HG02973 (cell line): ENCODE measurements around the gene TBC1D9.
"Not testable (repeated sequence)": the region's sequence is repeated elsewhere in the genome, so short reads cannot be mapped to it uniquely, and the experiment has no call there.

ENCODE experiments used
- ATAC-seq: cut with Tn5 transposase; IDR thresholded peaks from one replicate; pipeline ENCODE4 v1.9.1; 2021; ENCODE audit warnings: moderate library complexity; ENCODE audit not compliant: unreplicated experiment

Gene TBC1D9

DNA sequence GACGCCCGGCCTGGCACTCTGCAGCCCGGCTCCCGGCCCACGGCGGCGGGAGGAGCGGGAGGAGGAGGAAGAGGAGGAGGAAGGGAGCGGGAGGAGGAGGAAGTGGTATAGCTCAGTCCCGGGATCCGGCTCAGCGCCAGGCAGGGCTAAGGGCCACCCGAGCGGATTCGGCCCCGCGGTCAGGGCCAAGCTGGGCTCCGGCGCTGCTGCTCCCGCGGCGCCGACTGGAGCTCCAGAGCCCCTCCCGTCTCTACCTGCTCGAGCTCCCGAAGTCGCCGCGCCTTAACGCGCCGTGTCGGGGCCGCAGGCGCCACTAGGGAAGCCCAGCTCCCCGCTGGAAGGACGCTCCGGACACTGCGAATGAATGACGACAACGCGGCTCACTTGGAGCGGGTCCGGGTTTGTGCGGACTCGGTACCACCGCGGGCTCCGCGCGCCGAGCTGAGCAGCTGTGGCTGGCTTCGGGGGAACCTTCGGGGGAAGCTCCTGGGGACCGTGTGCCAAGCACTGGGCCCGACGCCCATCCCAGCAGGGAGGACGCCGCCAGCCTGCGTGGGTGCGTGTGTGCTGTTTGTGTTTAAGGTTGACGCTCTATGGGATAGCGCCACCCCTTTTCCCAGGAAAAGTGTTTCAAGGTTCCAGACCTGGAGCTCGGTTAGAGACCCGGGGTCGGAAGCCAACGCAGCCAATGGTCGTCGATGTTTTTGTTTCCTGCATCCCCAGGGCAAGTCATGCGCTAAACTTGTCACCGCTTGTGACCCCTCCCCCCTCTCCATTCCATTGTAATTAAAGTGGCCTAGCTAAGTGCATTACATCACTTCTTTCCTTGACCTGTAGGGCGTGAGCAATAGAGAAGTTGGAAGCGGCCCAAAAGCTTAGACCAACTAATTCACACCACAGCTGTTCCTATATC is at the start of gene TBC1D9:
Gene TBC1D9 (minus strand): TSS at position 67 of the 913 bp plus-strand sequence. CDS start 340 bp downstream, outside the sequence.
- peak; percentile 38 for ATAC-seq

DNA sequence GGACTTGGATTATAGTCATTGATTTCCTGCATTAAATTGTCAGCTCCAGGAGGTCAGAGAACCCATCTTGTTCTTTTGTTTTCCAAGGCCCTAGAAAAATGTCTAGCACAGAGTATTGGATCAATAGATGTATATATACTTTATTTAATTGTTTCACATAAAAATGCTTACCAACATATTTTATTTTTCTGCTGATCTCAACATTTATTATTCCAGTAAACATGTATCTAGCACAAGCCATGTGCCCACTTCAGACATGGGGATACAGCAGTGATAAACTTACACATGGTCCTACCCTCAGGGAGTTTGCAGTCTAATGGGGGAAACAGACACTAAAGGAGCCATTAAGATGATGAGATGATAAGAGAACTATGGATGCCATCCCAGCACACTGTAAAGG is 49.1 kb upstream of the TBC1D9 start:
- no peak for ATAC-seq

DNA sequence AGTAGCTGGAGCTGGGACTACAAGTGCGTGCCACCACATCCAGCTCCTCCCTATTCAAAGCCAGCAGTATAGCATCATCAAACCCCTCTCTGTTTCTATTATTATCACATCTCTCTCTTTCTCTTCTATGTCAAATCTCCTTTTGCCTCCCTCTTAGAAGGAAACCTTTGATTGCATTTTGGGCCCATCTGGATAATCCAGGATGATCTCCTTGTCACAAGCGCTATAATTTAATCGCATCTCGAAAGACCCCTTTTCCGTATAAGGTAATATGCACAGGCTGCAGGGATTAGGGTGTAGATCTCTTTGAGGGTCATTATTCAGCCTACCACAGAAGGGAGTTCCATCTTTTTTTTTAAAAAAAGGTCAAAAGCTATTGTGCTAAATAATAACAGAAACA is 46.4 kb upstream of the TBC1D9 start:
- no peak for ATAC-seq

DNA sequence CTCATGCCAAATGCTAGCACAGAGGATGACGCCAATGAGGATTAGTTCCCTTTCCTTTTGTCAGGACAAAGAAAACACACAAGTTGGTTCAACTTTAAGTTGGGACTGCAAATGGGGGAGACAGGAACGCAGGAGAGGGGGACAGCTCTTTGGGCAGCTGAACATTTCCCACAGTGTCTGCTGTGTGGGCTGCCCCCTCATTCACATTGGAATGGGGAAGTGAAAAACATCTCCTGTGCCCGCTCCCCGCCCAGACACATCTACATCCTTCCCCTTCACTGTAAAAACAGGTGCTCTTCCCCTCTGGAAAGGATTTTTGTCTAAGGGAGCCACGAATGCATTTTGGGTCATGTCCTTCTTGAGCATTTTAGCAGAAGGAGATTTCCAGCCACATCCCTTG is 44.5 kb upstream of the TBC1D9 start:
- ATAC-seq = no peak

DNA sequence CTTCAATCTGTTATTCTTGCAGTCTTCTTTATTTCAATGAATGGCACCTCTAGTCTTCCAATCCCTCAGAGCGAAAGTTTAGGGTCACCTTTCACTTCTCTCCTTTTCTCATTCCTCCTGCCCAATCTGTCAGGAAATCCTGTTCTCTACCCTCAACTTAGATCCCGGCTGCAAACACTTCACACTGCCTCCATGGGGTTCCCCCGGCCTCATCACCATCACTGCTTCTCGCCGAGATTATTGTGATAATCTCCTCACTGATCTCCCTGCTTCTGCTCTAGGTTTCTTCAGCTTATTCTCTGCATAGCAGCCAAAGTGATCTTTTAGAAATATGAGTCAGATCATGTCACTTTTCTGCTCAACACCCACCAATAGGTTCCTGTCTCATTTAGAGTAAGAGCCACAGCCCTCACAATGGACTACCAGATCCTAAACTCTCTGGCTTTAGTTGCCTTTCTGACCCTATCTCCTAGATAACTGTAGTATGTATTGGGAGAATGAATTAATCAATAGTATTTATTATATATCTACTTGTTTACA is 43.6 kb upstream of the TBC1D9 start:
- peak; percentile 61 for ATAC-seq

DNA sequence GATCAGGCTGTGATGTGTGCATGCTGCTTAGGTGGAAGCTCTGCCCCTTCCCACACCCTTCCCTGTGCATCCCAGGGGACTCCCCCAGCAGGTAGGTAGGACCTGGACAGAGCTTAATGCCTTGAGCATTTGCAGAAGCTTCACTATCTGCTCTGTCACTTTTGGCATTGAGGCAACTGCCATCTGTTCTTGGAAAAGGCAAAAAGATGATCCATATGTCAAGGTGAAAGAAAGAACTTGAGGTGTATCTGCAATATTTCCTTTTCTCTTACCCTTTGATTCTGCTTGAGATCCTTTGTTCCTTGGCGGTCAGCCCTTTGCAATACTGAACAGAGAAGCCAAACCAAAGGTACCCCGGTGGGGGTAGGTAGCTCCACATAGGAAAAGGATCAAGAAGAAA is 37.1 kb upstream of the TBC1D9 start:
- ATAC-seq = no peak

DNA sequence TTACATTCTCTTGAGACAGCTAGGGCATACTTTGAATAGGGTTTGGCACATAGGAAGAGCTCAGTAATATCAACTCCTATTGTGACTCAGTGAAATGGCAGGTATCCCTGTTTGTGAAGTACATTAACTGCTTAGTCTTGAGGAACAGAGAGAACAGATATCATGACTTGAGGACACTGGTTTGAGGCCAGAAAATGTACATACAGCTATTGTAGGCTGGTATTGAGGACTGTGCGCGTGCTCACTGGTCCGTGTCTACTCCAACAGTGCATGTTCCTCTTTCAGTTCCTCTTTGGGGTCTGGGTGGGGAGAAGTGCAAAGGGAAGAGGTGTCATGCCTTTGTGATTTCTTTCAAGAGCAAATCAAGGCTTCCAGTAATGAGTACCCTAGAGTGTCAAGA is 34.6 kb upstream of the TBC1D9 start:
- ATAC-seq = peak; percentile 86

DNA sequence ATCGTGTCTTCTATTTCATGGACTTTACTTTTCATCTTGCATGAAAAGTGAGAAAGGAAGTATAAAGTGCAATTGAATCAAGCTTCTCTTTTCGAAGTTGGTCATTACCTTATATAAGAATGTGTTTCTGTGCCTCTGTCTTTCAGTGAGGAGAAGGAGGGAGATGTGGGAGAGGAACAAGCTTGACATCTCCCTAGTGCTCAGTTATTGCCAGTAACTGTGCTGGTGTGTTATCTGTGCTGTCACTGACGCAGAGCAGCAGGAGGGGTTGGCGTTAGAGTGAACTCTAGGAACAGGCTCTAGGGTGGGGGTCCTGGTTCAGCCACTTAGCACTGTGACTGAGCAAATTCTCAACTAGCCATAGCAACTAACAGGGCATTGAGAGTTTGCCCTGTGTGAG is 34.0 kb upstream of the TBC1D9 start:
- no peak for ATAC-seq

DNA sequence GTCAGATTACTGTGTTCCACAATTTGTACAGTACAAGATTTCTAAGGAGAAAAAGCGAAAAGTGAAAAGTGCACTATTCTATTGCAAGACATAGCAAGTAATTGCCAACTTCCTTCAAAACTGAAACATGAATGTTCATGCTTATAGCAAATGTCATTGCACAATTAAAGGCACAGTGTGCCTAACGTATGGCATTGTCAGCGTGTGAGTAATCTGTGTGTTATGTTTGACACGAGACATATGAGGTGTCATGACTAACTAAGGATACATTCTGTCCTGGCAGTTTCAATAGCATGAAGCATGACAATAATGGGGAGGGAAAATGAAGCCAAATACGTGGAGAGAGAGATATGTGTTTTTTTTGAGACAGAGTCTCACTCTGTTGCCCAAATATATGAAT is 33.6 kb upstream of the TBC1D9 start:
- ATAC-seq = peak; percentile 42

DNA sequence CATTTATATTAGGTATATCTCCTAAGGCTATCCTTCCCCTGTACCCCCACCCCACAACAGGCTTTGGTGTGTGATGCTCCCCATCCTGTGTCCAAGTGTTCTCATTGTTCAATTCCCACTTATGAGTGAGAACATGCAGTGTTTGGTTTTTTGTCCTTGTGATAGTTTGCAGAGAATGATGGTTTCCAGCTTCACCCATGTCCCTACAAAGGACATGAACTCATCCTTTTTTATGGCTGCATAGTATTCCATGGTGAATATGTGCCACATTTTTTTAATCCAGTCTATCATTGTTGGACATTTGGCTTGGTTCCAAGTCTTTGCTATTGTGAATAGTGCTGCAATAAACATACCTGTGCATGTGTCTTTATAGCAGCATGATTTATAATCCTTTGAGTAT is 26.6 kb upstream of the TBC1D9 start:
- not testable (repeated sequence) for ATAC-seq

DNA sequence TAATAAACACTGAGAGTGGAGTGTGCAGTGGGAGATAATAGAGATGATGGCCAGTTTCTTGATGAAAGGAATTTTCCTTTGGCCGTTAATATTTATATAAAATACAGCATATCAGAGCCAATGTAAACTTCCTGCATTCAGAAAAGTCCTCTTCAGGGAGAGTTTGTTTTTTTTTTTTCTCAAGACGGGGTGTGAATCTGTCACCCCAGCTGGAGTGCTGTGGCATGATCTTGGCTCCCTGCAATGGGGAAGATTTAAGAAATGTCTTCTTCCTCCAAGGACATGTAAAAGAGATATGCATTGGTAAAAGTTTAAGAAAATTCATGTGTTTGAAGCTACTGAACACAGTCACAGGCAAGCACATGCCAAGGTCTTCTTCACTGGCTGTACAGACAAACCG is 25.4 kb upstream of the TBC1D9 start:
- ATAC-seq = no peak

DNA sequence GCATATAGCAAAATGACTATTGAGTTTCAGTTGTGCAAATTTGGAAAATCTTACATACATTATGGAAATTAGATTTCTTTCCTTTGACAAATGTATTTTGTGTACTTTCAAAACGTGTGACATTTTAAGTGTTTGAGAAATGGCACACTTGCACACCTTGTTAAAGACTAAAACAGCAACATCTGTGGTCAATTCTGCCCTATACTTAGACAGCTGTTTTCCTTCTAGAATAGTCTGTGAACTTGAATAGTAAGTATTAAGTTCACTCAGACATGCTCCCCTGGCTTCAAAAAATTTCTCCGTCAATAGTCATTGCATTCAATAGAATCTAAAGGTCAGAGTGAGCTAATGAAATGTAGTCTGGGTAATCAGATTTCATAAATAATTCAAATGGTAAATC is 21.7 kb upstream of the TBC1D9 start:
- no peak for ATAC-seq

DNA sequence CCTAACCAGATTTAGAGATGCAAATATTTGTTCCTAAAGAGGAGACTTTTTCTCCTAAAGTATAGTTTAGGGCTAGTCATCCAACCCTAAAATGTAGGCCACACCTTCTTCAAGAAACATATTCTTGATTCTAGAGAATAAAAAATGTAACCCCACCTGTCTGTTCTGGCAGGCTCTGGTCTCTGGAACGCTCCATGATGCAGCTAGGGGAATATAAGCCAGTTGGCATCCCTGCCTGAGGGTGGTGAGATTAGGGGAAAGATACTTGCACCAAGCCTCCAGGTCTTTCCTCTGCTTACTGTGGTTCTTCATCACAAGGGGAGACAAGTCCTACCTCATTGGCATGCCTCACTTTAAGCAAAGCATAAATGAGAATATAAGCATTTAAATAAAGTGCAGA is 21.2 kb upstream of the TBC1D9 start:
- ATAC-seq = no peak

DNA sequence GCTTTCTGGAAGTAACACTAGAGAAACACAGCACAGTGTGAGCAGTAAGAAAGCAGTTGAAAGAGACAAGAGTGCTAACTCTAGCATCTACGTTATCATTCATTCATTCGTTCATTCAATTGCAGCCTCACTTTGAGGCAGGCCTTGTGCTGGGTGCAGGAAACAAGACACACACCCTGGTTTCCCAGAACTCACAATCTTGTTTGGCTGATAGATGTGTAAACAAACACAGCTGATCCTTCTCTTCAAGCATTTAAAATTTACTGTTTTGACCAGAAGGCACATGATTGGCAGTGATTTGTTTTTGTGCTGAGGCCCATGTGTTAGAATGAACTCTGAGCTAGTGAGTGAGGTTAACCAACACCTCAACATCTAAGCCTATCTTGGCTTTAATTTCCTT is 20.4 kb upstream of the TBC1D9 start:
- ATAC-seq = no peak

DNA sequence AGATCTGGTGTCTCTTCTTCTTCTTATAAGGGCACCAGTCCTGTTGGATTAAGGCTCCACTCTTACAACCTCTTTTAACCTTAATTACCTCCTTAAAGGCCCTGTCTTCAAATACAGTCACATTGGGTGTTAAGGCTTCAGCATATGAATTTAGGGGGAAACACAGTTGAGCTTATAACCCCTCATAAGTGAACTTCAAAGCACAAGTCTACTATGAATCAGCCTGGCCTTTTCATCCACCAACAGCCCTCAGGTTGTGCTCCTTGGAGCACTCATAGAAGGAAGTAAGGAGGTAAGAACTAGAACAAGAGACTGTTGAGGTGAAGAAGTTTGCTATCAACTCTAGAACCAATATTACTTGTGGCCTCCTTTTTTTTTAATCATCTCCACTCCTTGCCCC is 18.8 kb upstream of the TBC1D9 start:
- no peak for ATAC-seq

DNA sequence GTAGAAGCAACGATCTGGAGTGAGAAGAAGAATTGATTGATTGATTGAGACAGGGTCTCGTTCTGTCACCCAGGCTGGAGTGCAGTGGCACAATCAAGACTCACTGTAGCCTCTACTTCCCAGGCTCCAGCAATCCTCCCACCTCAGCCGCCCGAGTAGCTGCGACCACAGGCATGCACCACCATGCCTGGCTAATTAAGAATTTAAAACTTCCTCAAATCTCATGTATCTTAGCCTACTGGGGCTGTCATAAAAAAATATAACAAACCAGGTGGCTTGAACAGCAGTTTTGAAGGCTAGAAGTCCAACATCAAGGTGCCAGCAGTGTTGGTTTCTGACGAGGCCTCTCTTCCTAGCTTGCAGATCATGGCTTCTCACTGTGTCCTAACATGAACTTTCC is 18.3 kb upstream of the TBC1D9 start:
- no peak for ATAC-seq

DNA sequence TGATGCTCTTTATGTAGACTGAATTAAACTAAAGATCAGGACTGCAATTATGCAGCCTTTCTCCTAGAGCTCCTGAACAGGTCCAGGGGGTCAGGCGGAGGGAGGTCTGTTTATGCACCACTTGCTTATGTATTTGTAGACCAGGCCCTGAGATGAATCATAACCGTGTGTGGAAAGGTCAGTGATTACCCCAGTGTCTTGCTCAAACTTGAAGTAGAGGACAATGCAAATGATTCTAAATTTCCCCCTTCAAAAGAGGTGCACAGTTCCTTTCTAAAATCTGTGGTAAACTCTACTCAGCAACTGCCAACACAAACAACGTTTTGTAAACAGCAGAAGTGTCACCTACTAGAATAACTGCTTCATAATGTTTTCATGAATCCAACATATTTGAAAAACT is 13.0 kb upstream of the TBC1D9 start:
- no peak for ATAC-seq

DNA sequence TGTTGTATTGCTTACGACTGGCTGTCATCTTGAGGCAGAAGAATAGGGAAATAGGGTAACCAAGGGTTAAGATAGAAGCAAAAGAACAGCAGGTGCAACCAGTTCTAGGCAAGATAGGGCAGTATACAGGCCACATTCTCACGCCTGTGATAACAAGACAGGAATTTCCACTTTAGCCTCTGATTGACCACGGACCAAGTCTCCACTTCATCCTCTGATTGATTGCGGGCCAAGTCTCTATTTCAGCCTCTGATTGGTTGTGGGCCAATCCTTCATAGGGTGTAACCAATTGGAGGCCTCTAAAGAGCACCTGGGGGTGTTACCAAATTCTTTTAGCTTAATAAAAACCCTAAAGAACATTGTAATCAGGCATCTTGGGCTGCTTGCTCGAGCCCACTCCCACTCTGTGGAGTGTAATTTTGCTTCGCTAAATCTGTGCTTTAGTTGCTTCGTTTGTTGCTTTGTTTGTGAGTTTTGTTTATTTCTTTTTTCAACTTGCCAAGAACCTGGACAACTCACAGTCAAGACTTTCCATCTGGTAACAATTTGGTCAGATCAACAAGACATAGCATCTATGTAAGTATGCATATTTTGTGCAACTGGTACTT is 8.7 kb upstream of the TBC1D9 start:
- no peak for ATAC-seq

DNA sequence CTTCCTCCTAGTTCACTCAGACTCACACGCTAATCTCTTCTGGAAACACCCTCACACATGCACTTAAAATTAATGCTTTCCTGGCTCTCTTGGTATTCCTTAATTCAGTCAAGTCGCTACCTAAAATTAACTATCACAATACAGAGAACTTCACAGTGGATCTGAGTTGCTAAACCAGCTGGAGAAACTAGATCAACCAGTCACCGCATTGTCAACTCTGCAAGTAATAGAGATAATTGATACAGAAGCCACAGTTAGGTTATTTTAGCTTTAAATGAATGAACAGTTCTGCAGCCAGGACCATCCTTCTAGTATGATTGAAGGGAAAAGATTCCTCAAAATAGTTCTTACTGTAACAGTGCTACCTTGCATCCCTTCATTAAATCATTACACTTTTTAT is 6.0 kb upstream of the TBC1D9 start:
- no peak for ATAC-seq

DNA sequence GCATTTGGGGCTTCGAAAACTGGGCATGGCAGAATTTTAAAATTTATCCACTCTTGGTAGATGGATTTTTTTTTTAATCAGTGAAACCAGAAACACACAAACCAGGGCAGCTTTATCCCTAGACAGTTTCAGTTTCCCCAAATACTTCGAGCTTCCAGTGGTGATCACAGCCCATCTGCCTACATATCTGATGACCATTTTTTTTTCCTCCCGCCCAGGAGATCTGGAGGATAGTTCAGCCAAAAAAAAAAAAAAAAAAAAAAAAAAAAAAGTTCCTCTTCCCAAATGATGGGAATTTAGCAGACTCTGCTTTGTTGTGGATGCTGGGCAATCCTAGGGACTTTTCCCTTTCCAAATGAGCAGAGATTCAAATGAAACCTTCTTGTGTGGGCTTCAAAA is 1.0 kb upstream of the TBC1D9 start:
- ATAC-seq = no peak

DNA sequence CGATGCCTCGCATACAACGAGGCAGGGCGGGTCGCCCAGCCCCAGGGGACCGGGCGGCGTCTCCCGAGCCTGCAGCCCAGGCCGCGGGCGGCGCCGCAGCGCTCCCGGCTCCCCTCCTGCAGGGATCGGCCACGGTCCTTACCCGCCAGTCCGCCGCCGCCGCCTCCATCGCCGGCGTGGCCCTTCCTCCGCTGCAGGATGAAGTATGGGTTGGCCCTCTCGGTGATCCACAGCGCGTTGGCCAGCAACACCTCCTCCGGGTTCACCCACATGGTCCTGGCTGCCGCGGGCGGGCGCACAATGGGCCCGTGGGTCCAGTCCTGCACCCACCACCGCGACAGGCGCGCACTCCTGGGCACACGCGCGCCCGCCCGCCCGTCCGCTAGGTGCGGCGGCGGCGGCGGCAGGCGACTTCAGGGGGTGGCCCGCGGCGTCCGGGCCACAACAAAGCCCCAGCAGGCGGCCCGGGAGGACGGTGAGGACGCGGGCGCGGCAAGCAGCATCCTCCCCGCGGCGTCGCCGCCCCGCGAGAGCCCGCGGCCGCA is 339 bp downstream of the TBC1D9 start:
- ATAC-seq = peak; percentile 59
